Calu3 (cell line): ENCODE data around the gene SPSB1. TPM values are rescaled to one million over a fixed set of nuclear protein-coding genes. Genes with fewer than 3 reads are reported as not detected.

Experiments used
- BruUV-seq: library from RNA; stranded (reverse); fragments of 400-500 nt; replicated peaks from 2 replicates; lab custom pipeline; 2021; lab: Mats Ljungman, UMichigan
- CTCF ChIA-PET: fragments of 300-600 bp; sonication (Branson Sonifier 250); formaldehyde crosslinking; loops from one replicate; lab custom pipeline; 2022; ENCODE audit warnings: antibody characterized with exemption; lab: Charles Lee
- DNase-seq: peaks from one replicate; pipeline ENCODE4 v3.0.0; 2022
- H3K27ac Mint-ChIP-seq: one replicate; pipeline ENCODE4 v1.8.0; 2022; ENCODE audit warnings: mixed read lengths; ENCODE audit not compliant: unreplicated experiment
- H3K27me3 Mint-ChIP-seq: one replicate; pipeline ENCODE4 v1.8.0; 2022; ENCODE audit warnings: mixed read lengths; ENCODE audit not compliant: unreplicated experiment
- H3K36me3 Mint-ChIP-seq: one replicate; pipeline ENCODE4 v1.8.0; 2022; ENCODE audit warnings: mild to moderate bottlenecking, moderate library complexity, mixed read lengths; ENCODE audit not compliant: insufficient read depth, unreplicated experiment
- H3K4me1 Mint-ChIP-seq: one replicate; pipeline ENCODE4 v1.8.0; 2022; ENCODE audit warnings: mild to moderate bottlenecking, low read depth, mixed read lengths; ENCODE audit not compliant: unreplicated experiment
- H3K4me3 Mint-ChIP-seq: one replicate; pipeline ENCODE4 v1.8.0; 2022; ENCODE audit warnings: mild to moderate bottlenecking, low read depth, moderate library complexity, mixed read lengths; ENCODE audit not compliant: unreplicated experiment
- H3K9me3 Mint-ChIP-seq: one replicate; pipeline ENCODE4 v1.8.0; 2022; ENCODE audit warnings: low read depth, mixed read lengths; ENCODE audit not compliant: unreplicated experiment
- intact Hi-C: fragments of 100-400 bp; cut with micrococcal nuclease; formaldehyde crosslinking; loops from one replicate; pipeline ENCODE4 v1.10.0; 2022; ENCODE audit not compliant: unreplicated experiment
- total RNA-seq: library from RNA; stranded (reverse); gene quantifications from 2 replicates; pipeline ENCODE4 v1.2.3, GENCODE V29; 2022
- TF ChIP-seq, protein P1 (sequence below): fragments of 200-600 bp; IDR thresholded peaks from one replicate; pipeline ENCODE4 v1.8.0; 2022; ENCODE audit warnings: antibody characterized with exemption; ENCODE audit not compliant: unreplicated experiment

SPSB1 gene
- total RNA-seq, 1 experiment from 2014 or later, result 4.9 TPM

GRCh38 chr1:9278116-9278515 lies 14.6 kb upstream of the SPSB1 start:
- Mint-ChIP-seq H3K27me3 (no peaks in the 10 kb centered on the region), H3K4me3 (no peak overlapping the region), H3K4me1 (peaks cover 37% of the 10 kb centered on the region), H3K36me3 (no peaks in the 10 kb centered on the region), H3K27ac (no peak overlapping the region), H3K9me3 (no peaks in the 10 kb centered on the region)
- DNase-seq, result no peak
- intact Hi-C loops, result no loop called here
- BruUV-seq, result no TSS peak
- TF ChIP-seq, protein P1, sequence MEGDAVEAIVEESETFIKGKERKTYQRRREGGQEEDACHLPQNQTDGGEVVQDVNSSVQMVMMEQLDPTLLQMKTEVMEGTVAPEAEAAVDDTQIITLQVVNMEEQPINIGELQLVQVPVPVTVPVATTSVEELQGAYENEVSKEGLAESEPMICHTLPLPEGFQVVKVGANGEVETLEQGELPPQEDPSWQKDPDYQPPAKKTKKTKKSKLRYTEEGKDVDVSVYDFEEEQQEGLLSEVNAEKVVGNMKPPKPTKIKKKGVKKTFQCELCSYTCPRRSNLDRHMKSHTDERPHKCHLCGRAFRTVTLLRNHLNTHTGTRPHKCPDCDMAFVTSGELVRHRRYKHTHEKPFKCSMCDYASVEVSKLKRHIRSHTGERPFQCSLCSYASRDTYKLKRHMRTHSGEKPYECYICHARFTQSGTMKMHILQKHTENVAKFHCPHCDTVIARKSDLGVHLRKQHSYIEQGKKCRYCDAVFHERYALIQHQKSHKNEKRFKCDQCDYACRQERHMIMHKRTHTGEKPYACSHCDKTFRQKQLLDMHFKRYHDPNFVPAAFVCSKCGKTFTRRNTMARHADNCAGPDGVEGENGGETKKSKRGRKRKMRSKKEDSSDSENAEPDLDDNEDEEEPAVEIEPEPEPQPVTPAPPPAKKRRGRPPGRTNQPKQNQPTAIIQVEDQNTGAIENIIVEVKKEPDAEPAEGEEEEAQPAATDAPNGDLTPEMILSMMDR, result no peak
- CTCF ChIA-PET, result no interaction called here

DNA sequence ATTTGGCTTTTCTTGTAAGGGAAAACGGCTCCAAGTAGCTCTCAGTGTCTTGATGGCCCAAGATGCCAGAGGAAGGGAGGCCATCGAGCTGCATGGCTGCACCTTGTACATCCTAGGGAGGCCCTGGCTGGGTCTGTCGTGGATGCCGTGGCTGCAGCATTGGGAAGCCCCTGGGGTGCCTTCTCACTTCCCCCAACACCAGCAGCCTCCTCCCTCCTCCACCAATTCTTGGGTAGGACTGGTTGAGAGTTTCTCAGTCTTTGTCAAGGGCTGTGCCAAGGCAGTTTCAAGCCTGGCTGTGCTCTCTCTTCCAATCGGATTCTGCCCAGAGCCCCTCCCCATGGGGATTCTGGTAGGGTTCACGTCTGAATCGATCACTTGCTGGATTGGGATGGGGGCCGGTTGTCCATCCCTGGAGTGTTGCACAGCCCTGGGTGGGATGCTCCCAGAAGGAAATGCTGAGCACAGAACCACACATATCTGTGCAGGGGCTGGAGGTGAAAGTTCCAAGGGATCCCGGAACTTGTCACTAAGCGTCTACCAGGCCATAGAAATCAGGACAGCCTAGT lies 14.0 kb upstream of the SPSB1 start:
- Mint-ChIP-seq H3K36me3 (no peaks in the 10 kb centered on the region), H3K27ac (no peak overlapping the region), H3K9me3 (no peaks in the 10 kb centered on the region), H3K4me1 (peaks cover 37% of the 10 kb centered on the region), H3K4me3 (no peak overlapping the region), H3K27me3 (no peaks in the 10 kb centered on the region)
- DNase-seq, result no peak
- intact Hi-C loops, result no loop called here
- no TSS peak for BruUV-seq
- CTCF ChIA-PET, result no interaction called here
- TF ChIP-seq, protein P1, result no peak

GRCh38 chr1:9279172-9279840 lies 13.4 kb upstream of the SPSB1 start:
- Mint-ChIP-seq H3K36me3 (no peaks in the 10 kb centered on the region), H3K4me1 (peaks cover 37% of the 10 kb centered on the region), H3K27ac (no peak overlapping the region), H3K4me3 (no peak overlapping the region), H3K27me3 (no peaks in the 10 kb centered on the region), H3K9me3 (no peaks in the 10 kb centered on the region)
- no peak for DNase-seq
- no TSS peak for BruUV-seq
- CTCF ChIA-PET, result interaction anchor here (0.7 to 1.3 kb wide), 2 partner anchors 45 to 121 kb away, joined by 3 to 4 read pairs; partner anchors contain the start of gene H6PD
- TF ChIP-seq, protein P1, result no peak
- intact Hi-C loops, result no loop called here

GRCh38 chr1:9280015-9280860 lies 12.5 kb upstream of the SPSB1 start:
- no peak for DNase-seq
- BruUV-seq, result no TSS peak
- Mint-ChIP-seq H3K27me3 (no peaks in the 10 kb centered on the region), H3K4me3 (no peak overlapping the region), H3K4me1 (peaks cover 31% of the 10 kb centered on the region), H3K9me3 (no peaks in the 10 kb centered on the region), H3K36me3 (no peaks in the 10 kb centered on the region), H3K27ac (no peak overlapping the region)
- TF ChIP-seq, protein P1, result no peak
- CTCF ChIA-PET, result interaction anchor here (0.7 to 1.3 kb wide), 2 partner anchors 46 to 121 kb away, joined by 3 to 4 read pairs; partner anchors contain the start of gene H6PD
- intact Hi-C loops, result no loop called here
